ENCODE data around the gene RABGAP1L.

DNA sequence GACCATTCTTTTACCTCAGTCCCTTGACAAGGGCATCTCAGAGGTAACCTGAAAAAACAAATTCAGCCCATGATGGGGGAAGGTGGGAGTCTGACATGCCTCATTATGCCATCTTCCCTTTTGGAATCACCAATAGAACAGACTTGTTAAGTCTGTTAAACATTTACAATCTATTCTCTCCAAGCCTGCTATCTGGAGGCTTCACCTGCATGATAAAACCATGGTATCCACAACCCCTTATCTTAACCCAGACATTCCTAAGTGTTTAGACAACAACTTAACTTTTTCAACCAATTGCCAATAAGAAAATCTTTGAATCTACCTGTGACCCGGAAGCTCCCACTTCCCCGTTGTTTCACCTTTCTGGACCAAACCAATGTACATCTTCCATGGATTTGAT is 607.4 kb downstream of the RABGAP1L start:
- TF ChIP-seq, protein P1, sequence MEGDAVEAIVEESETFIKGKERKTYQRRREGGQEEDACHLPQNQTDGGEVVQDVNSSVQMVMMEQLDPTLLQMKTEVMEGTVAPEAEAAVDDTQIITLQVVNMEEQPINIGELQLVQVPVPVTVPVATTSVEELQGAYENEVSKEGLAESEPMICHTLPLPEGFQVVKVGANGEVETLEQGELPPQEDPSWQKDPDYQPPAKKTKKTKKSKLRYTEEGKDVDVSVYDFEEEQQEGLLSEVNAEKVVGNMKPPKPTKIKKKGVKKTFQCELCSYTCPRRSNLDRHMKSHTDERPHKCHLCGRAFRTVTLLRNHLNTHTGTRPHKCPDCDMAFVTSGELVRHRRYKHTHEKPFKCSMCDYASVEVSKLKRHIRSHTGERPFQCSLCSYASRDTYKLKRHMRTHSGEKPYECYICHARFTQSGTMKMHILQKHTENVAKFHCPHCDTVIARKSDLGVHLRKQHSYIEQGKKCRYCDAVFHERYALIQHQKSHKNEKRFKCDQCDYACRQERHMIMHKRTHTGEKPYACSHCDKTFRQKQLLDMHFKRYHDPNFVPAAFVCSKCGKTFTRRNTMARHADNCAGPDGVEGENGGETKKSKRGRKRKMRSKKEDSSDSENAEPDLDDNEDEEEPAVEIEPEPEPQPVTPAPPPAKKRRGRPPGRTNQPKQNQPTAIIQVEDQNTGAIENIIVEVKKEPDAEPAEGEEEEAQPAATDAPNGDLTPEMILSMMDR (IDR thresholded peaks at IDR 0.05; ENCODE audit: insufficient read depth, low read length, poor library complexity, severe bottlenecking), result no peak
- TF ChIP-seq EZH2phosphoT487 (conservative IDR thresholded peaks at IDR 0.05; ENCODE audit: low read length), result no peak
